ENCODE results near the gene GLI1.

Gene GLI1

DNA sequence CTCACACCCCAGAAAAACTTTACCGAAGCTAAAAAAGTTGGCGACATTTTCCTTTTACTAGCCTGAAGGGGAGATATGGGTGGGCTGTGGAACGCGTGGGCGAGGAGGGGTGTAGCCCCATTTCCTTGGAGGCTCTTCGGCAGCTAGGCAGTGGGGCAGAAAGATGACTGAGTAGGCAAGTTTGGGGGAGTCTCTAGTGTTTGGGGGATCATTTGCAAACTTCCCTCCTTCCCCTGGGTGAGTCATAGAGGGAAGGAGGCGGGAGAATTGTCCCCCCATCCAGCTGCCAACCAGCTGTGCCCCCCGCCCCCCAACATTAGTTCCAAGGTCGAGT lies 2.3 kb downstream of the GLI1 start:
- DNase-seq, result no peak

- peak; percentile 87 for DNase-seq
Measured at GRCh38 chr12:57462251-57462911, 2.8 kb downstream of the GLI1 start.

GRCh38 chr12:57462912-57463253 lies 3.3 kb downstream of the GLI1 start:
- DNase-seq, result no peak

DNA sequence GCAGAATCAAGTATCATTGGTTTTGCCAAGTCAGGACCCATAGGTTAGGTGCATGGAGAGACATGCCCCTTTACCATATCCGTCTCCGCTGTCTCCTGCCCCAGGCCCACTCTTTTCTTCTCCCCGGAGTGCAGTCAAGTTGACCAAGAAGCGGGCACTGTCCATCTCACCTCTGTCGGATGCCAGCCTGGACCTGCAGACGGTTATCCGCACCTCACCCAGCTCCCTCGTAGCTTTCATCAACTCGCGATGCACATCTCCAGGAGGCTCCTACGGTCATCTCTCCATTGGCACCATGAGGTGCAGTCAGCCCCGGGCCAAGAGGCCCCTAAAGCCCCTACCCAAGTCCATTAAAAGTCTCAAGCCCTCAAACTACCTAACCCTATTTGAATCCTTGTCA lies 5.0 kb downstream of the GLI1 start:
- DNase-seq, result no peak

DNA sequence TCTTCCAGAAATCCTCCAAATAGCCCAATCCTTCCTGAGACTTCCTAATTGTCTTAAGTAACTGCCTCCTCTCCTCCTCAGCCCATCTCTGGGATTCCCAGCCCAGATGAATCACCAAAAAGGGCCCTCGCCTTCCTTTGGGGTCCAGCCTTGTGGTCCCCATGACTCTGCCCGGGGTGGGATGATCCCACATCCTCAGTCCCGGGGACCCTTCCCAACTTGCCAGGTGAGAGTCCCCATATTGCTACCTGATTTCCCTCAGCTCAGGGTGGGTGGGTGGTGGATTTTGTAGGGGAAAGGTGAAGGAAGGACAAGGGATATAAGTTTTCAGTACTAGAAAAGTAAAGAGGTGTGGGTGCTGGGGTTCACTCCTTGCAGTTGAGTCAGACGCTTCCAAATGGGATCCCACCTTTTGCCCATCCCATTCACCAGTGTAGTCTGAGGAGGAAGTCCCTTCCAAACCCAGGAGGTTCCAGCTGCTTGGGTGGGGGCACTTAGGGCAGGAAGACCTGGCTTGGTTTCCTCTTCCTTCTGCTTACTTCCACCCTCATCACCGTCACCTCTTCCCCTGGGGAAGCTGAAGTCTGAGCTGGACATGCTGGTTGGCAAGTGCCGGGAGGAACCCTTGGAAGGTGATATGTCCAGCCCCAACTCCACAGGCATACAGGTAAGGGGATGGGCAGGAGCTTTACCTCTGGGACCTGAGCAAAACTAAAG lies 5.6 kb downstream of the GLI1 start:
- DNase-seq, result no peak

DNA sequence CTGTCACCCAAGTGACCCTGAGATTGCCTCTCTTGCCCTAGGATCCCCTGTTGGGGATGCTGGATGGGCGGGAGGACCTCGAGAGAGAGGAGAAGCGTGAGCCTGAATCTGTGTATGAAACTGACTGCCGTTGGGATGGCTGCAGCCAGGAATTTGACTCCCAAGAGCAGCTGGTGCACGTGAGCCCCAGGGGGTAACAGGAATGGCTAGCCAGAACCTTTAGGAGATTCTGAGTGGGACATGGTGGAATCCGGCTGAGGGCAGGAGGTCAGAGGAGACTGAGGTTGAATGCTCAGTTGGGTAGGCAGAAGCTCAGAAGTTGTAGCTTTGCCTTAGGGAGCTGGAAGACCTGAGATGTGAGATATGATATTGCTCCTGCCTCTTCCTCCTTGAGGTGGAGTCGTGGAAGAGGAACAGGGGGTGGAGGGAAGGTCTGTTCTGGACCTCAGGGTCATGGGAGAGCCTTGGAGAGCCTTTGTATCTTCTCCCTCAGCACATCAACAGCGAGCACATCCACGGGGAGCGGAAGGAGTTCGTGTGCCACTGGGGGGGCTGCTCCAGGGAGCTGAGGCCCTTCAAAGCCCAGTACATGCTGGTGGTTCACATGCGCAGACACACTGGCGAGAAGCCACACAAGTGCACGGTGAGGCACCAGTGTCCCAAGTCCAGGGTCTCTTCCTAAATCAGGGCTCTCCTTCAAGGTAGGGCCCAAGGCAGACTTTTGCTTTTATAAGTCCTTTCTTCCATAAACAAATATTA lies 6.3 kb downstream of the GLI1 start:
- DNase-seq, result no peak

DNA sequence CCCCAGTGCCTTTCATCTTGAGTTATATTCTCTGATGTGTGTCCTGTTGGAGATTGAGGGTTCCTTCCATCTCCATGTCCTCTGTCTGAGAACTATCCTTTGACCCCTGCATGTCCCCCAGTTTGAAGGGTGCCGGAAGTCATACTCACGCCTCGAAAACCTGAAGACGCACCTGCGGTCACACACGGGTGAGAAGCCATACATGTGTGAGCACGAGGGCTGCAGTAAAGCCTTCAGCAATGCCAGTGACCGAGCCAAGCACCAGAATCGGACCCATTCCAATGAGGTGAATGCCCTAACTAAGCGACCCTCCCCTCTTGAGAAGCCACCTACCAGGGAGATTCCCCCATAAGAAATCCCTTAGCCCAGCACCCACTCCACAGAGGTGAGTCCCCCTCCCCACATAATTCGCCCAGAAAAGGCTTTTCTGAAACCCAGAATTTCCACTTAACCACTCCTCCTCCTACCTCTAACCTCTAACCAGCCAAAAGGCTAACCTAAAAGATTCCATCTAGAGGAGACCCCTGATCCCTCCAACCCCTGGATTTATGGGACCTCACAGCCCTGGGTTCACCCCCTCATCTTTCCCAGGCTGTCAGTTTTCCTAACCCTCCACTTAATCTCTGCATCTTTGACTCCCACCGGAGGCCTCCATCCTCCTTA lies 7.8 kb downstream of the GLI1 start:
- no peak for DNase-seq

- no peak for DNase-seq
Measured at GRCh38 chr12:57467915-57468314, 8.3 kb downstream of the GLI1 start.

GRCh38 chr12:57469296-57470164 lies 9.9 kb downstream of the GLI1 start:
- DNase-seq, result no peak

GRCh38 chr12:57470286-57470969 lies 10.8 kb downstream of the GLI1 start:
- no peak for DNase-seq

DNA sequence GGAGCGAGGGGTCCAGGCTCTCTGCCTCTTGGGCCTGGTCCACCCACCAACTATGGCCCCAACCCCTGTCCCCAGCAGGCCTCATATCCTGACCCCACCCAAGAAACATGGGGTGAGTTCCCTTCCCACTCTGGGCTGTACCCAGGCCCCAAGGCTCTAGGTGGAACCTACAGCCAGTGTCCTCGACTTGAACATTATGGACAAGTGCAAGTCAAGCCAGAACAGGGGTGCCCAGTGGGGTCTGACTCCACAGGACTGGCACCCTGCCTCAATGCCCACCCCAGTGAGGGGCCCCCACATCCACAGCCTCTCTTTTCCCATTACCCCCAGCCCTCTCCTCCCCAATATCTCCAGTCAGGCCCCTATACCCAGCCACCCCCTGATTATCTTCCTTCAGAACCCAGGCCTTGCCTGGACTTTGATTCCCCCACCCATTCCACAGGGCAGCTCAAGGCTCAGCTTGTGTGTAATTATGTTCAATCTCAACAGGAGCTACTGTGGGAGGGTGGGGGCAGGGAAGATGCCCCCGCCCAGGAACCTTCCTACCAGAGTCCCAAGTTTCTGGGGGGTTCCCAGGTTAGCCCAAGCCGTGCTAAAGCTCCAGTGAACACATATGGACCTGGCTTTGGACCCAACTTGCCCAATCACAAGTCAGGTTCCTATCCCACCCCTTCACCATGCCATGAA lies 11.5 kb downstream of the GLI1 start:
- DNase-seq, result no peak

- DNase-seq, result no peak
Measured at GRCh38 chr12:57471661-57472060, 12.1 kb downstream of the GLI1 start.

DNA sequence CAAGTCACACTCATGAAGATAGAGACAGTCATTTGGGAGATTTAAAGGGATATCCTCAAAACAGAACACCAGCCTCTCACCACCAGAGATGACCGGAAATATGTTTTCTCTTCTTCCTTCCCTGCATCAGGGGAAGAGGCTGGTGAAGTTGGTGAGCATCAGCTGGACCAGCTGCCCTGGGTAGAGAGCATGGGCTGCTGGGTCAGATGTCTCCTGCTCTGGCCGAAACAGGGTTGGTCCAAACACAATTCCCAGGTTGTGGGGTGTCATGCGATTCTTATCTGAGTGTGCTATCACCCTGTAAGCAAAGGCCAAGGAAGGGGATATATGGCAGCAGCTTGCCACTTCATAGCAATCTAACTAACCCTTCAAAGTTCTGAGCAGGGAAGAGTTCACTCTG lies 12.8 kb downstream of the GLI1 start:
- DNase-seq, result no peak

GRCh38 chr12:57473392-57473791 lies 13.8 kb downstream of the GLI1 start:
- no peak for DNase-seq

- no peak for DNase-seq
Measured at GRCh38 chr12:57473886-57474285, 14.3 kb downstream of the GLI1 start.

- no peak for DNase-seq
Measured at GRCh38 chr12:57474430-57474829, 14.8 kb downstream of the GLI1 start.

DNA sequence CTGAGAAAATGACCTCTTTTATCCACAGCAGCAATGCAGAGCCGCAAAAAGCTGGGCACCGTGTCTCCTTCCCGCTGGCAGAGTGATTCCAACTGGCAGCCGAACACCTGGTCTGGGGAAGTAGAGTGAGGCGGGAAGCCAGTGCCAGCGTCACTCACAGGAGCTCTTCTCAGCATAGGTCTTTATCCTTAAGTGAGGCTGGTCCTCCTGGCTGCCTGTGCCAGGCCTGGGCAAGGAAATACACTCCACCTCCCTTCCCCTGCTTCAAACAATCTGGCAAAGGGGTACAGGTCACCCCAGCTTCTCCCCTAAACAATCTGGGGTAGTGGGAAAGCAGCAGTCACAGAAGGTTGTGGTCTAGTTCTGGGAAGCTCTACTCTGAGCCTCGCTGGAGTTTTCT lies 15.3 kb downstream of the GLI1 start:
- DNase-seq, result no peak

- no peak for DNase-seq
Measured at GRCh38 chr12:57475271-57476161, 15.9 kb downstream of the GLI1 start.

GRCh38 chr12:57476162-57476992 lies 16.8 kb downstream of the GLI1 start:
- DNase-seq, result no peak

All from NCI-H2029 treated with DMSO at 0.1 percent for 48 hours (cell line).